Stromal cell of bone marrow (primary cell): ENCODE data around the gene SARNP.

ENCODE experiments used
- DNase-seq: peaks from one replicate; pipeline ENCODE4 v3.0.0-alpha.2; 2012; ENCODE audit warnings: low read depth

SARNP gene

GRCh38 chr12:55707841-55708694 is 109.5 kb downstream of the SARNP start, which contains the start of gene ITGA7:
ITGA7 (minus strand) TSS chr12:55707904; CDS start chr12:55707682, 222 bp downstream.
- DNase-seq: no peak
